A172 (cell line): ENCODE data around the gene RASGEF1C. TPM values are rescaled to one million over a fixed set of nuclear protein-coding genes. Genes with fewer than 3 reads are reported as not detected.
A peak's percentile ranks its signal among the peaks of the same experiment; 100 is the strongest.

Experiments
- DNase-seq: peaks from one replicate; pipeline ENCODE4 v3.0.0-alpha.2; 2015; ENCODE audit warnings: low spot score
- total RNA-seq: library from RNA; depleted of rRNA; stranded (reverse); fragments of >200 nt; shearing (Covaris generic); gene quantifications from 2 replicates; pipeline ENCODE4 v1.2.3, GENCODE V29; 2014

The RASGEF1C gene
- total RNA-seq, 1 experiment from 2014 or later: 0.17 TPM

DNA sequence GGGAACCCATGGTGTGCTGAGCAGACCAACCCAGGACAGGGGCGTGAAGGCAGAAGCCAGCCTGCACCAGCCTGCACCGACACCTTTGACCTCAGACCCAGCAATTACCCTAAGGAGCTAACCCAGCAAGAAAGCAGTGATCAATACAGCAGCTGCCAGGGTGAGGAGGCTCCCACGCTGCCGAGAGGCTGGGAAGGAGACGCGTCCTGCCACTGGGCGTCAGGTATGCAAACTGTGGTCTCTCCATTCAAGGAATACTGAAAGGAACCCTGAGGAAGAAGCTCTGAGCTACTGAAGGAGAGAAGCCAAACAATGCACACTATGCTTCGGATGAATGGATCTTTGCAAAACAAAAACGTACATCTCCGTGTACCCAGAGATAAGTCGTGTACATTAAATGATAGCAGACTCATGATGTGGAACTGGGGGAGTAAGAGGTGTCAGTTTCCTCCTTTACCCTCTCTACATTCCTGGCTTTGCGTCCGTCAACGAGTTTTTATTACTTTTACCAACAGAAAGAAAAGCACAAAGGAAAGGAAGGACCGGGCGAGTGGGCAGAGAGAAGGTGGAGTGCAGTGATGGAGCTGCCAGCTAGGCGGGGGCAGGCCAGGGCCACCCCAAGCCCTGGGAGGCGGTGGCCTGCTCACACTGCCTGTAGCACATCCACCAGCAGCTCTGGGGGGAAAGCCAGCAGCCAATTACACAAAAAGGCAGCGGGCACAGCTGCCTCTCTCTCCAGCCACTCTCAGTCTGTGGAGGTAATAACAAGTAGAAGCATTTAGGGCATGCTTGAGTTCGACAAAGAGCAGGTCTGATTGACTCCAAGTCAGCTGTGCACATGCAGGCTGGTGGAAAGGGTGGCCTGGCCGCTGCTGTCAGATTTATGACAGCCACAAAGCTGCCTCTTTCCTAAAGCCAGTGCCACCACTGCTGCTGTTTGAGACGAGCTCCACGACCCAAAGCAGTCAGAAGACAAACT lies 29.3 kb downstream of the RASGEF1C start:
- DNase-seq: no peak

- no peak for DNase-seq
Measured at GRCh38 chr5:180178531-180179441, 30.2 kb downstream of the RASGEF1C start.

DNA sequence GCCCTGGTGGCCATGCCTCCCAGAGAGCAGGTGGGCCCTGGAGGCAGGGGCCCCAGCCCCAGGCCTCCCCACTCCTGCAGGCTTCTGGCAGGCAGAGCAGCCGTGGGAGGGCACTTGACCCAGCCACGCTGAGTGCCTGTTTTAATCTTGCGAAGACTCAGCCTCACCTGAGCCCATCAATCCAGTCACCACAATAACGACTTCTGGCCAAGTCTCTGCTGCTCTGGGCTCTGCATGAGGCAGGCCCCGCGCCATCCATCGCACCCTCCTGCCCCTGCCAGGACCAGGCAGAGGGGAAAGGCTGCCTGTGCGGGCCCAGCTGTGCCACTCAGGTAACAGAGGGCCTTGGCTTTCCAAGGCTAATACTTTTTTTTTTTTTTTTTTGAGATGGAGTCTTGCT lies 32.8 kb downstream of the RASGEF1C start:
- DNase-seq: no peak

GRCh38 chr5:180175015-180175431 lies 34.0 kb downstream of the RASGEF1C start:
- no peak for DNase-seq

- DNase-seq: no peak
Measured at GRCh38 chr5:180174587-180174972, 34.4 kb downstream of the RASGEF1C start.

- peak; percentile 60 for DNase-seq
Measured at GRCh38 chr5:180173875-180174586, 35.0 kb downstream of the RASGEF1C start.

- no peak for DNase-seq
Measured at GRCh38 chr5:180173198-180173544, 35.8 kb downstream of the RASGEF1C start.

DNA sequence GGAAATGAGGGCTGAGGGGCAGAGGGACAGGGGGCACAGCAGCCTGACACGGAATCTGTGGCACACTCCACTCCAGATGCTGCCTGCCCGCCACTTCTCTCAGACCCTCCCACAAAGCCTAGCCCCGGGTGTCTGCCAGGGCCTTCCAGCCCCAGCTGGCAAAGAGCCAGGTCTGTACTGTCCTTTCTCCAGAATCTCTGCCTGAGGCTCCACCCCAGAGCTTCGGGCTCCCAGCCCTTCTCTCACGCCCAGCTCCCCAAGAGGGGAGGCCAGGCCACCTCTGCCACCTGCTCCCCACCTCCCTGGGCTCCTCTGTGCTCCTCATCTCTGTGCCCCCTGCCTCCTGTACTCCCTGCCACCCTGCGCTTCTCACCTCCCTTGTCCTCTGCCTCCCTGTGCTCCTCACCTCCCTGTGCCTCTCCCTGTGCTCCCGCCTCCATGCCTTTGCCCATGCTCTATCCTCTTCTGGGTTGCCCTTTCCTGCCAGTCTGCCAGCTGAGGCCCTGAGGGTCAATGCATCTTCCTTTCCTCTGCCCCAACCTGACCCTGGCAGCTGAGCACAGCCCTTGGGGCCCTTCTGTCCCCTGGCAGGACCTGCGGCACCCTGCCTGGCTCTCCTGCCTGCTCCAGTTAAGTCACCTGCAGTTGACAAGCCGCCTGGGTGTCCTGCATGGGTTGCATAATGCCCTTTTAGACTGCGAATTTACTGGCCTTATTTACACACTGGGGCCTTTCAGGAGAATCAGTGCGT lies 36.4 kb downstream of the RASGEF1C start:
- no peak for DNase-seq

- DNase-seq: no peak
Measured at GRCh38 chr5:180171568-180172094, 37.4 kb downstream of the RASGEF1C start.

DNA sequence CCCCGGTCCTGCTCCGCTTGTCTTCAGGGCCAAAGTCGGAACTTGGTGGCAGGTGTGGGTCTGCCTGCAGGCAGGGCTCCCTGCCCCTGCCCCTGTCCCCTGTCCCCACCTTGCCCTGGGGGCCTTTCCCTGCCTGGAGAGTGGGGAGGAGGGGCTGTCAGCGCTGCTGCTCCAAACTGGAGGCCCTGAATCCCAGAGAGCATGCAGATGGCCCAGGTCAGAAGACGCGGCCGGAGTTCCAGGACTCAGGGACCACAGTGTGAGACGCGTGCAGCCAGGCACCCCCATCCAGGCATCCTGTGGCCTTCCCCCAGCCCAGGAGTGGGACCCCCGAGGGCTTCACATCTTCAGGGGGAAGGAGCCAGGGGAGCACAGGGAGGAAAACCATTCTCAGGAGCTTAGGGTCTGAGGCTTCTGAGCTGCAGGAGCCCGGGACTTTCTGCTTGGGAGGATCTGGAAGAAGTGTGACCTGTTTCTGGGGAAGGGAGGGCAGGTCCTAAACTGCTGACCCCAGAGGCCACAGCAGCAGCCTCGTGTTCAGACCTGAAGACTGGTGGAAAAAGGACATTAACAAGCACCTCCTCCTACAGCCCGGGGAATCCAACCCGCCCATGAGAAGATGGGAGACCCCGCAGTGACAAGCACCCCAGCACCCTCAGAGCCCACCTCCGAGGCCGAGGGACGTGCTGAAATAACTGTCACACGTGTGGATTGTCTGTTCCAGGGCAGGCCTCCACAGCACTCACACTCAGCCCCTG lies 38.0 kb downstream of the RASGEF1C start:
- no peak for DNase-seq

DNA sequence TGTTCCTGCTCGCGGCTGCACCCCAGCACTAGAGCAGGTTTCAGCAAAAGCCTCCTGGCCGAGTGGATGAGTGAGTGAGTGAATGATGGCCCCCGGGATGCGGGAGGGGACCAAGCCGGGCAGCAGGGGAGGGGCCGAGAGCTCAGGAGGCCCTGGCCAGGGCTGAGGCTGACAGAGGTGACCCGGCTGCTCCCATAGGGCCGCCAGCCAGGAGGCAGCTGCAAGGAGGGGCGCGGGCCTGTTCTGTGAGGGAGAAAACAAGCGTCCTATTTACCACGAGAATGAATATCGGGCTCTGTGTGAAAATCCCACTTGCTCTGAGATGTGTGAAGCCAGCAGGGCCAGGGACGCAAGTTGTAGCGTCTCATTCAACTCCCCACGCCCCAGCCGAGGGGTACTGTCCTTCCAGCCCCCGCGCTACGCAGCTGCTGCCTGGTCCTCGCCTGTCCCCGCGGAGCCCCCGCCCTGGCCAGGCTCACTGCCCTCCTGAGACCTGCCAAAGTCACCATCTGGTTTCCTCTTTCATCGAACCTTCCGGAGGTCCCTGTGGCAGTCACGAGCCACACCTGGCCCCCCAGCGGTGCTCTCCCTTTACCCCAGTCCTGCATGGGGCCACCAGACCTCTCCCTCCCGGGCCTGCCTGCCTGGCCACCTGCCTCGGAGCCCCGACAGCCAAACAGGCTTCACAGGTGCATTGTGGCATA lies 38.8 kb downstream of the RASGEF1C start:
- no peak for DNase-seq

GRCh38 chr5:180169248-180170105 lies 39.5 kb downstream of the RASGEF1C start:
- DNase-seq: no peak

DNA sequence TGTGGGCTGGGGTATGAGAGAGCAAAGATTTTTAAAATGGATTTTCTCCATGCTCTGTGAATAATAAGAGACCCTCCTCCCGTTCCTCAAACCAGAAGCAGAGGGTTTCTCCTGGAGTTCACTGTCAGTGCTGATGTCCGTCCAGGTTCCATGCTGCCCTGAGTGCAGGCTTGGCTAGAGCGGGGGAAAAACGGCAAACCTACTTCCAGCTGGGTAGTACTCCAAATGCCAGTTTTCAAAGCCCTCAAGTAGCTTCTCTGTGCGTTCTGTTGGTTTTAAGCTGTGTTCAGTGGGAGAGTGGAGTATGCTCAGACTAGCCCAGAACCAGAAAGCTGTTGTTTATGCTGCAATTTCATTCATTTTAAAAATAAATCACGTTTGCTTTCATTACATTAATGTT lies 40.3 kb downstream of the RASGEF1C start:
- DNase-seq: no peak

DNA sequence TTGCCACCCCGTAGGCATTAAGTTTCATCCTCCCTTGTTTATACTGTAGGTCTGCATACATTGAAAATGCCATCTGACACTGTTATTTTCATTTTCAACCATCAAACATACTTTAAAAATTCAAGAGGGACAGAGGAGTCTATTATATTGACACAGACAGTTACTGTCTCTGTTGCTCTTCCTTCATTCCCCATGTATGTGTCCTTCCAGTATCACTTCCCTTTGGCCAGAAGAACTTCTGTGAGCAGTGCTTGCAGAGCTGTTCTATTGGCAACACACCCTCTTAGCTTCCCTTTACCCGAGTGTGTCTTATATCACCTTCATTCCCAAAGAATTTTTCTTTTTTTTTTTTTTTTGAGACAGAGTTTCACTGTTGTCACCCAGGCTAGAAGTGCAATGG lies 42.8 kb downstream of the RASGEF1C start:
- DNase-seq: no peak

- no peak for DNase-seq
Measured at GRCh38 chr5:180162304-180162661, 46.7 kb downstream of the RASGEF1C start.

DNA sequence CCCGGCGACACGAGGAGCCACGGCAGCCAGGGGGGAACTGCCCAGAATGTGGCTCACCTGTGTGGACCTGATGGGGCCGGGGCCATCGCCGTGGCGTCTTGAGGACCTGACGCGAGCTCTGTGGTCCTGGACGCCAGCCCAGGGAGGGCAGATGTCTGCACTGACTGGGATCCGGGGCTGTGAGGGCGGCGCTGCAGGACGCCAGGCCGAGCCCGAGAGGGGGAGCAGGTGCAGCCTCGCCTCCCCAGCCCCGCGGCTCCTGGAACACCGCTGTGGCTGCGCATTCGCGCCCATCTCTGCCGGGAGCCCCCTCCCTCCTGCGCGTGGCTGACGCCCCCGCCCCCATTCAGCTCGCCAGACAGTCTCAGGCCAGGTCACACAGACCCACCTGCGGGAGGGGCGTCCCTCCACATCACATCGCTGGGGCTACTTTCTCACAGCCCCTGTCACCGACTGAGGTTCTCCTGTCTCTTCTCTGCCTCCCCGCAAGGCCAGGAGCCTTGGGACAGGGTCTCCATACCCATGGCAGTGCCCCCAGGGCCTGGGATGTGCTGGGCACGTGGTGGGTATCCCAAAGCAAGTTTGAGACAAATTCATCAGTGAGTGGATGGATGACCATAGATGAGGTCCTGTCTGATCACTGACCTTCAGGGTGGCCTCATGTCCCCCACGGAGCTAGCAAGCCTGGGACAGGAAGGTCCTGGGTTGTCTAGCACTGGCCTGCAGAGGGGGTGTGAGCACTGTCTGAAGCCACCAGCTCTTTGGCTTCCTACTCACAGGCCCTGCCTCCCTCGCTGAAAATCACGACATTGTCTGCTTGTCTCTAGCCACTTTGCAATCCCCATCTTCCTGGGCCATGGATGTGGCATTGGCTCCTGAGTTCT lies 47.3 kb downstream of the RASGEF1C start:
- DNase-seq: no peak

DNA sequence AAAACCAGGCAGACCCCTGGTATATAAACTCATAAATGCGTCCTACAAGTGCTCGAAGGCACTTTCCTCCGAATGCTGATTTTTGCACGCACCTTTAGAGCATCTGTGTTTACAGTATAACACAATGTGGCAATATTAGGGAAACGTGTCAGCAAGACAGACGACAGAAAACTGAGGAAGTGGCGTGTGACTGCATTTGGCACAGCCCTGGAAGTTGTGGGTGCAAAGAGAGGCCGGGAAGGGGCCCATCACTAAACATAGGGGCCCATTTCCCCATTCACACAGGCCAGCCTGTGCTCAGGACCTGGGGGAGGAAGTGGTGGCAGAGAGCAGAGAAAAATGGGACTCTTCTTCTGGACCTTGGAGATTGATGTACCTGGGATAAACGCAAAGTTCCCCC lies 48.2 kb downstream of the RASGEF1C start:
- DNase-seq: no peak

DNA sequence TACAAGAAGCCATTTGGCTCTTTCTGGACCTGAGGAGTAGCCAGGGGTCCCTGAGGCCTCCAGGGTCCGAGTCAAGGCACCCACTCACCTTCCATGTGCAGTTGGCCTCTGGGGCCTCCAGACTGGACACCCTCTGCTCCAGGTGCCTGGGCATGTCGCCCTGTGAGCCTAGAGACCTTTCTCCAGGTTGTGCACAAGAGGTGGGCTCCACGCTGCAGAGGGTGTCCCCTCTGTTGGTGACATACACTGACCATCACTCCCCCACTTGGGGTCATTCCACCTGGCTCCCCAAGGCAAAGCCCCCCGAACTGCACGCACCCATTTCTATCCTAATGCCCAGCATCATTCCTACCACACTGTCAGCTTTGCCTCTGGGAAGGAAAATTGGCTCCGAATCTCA lies 48.8 kb downstream of the RASGEF1C start:
- no peak for DNase-seq
